Nephron (organoid): Measurements from ENCODE around the gene TOGARAM2.
"Not testable (repeated sequence)": the region's sequence is repeated elsewhere in the genome, so short reads cannot be mapped to it uniquely, and the experiment has no call there.

ENCODE experiments used
- H3K27ac Mint-ChIP-seq, 3 experiments: 2 replicates each; pipeline ENCODE4 v1.8.0; 2020; ENCODE audit warnings: mixed read lengths in 3 of 3, mild to moderate bottlenecking in 2 of 3, moderate library complexity in 1 of 3
- H3K27me3 Mint-ChIP-seq: 2 replicates; pipeline ENCODE4 v1.8.0; 2021; ENCODE audit warnings: low read depth, mild to moderate bottlenecking, moderate library complexity, mixed read lengths
- H3K36me3 Mint-ChIP-seq: 2 replicates; pipeline ENCODE4 v1.8.0; 2020; ENCODE audit warnings: low read depth, mixed read lengths
- H3K4me1 Mint-ChIP-seq: 2 replicates; pipeline ENCODE4 v1.8.0; 2020; ENCODE audit warnings: mixed read lengths
- H3K4me3 Mint-ChIP-seq, 3 experiments: 2 replicates each; pipeline ENCODE4 v1.8.0; 2020; ENCODE audit warnings: mild to moderate bottlenecking in 3 of 3, mixed read lengths in 3 of 3, moderate library complexity in 2 of 3
- H3K9me3 Mint-ChIP-seq: 2 replicates; pipeline ENCODE4 v1.8.0; 2020; ENCODE audit warnings: mixed read lengths
- CTCF ChIP-seq, 3 experiments: fragments of 200-600 bp; sonication (generic); IDR thresholded peaks; one replicate each; pipeline ENCODE4 v1.5.0; 2021; ENCODE audit warnings: antibody characterized with exemption in 3 of 3; ENCODE audit not compliant: unreplicated experiment in 3 of 3

The TOGARAM2 gene

GRCh38 chr2:28972778-28973335 is 8.2 kb upstream of the TOGARAM2 start:
- H3K27me3 Mint-ChIP-seq, result peaks cover 11% of the 10 kb centered on the region
- no peak overlapping the region for H3K4me3 Mint-ChIP-seq
- no peaks in the 10 kb centered on the region for H3K4me1 Mint-ChIP-seq
- H3K27ac Mint-ChIP-seq, result no peak overlapping the region
- no peak for TF ChIP-seq CTCF (IDR thresholded peaks at IDR 0.05; ENCODE audit: unreplicated experiment in 3 of 3)
- H3K9me3 Mint-ChIP-seq, result peaks cover 6% of the 10 kb centered on the region
- no peaks in the 10 kb centered on the region for H3K36me3 Mint-ChIP-seq

GRCh38 chr2:28974252-28974651 is 6.8 kb upstream of the TOGARAM2 start:
- no peaks in the 10 kb centered on the region for H3K36me3 Mint-ChIP-seq
- TF ChIP-seq CTCF (IDR thresholded peaks at IDR 0.05; ENCODE audit: unreplicated experiment in 3 of 3), result no peak

GRCh38 chr2:28975671-28976070 is 5.4 kb upstream of the TOGARAM2 start:
- no peak overlapping the region for H3K4me3 Mint-ChIP-seq
- H3K36me3 Mint-ChIP-seq, result no peaks in the 10 kb centered on the region
- H3K9me3 Mint-ChIP-seq, result peaks cover 6% of the 10 kb centered on the region
- H3K27ac Mint-ChIP-seq, result no peak overlapping the region
- H3K4me1 Mint-ChIP-seq, result no peaks in the 10 kb centered on the region
- no peak for TF ChIP-seq CTCF (IDR thresholded peaks at IDR 0.05; ENCODE audit: unreplicated experiment in 3 of 3)
- H3K27me3 Mint-ChIP-seq, result peaks cover 15% of the 10 kb centered on the region

More at GRCh38 chr2:28974252-28974651, 6.8 kb upstream of the TOGARAM2 start:
- H3K27ac Mint-ChIP-seq, result no peak overlapping the region
- peaks cover 6% of the 10 kb centered on the region for H3K9me3 Mint-ChIP-seq
- no peaks in the 10 kb centered on the region for H3K4me1 Mint-ChIP-seq
- peaks cover 11% of the 10 kb centered on the region for H3K27me3 Mint-ChIP-seq
- H3K4me3 Mint-ChIP-seq, result no peak overlapping the region

- Mint-ChIP-seq H3K9me3 (peaks cover 6% of the 10 kb centered on the region), H3K36me3 (no peaks in the 10 kb centered on the region), H3K4me3 (no peak overlapping the region), H3K27me3 (peaks cover 15% of the 10 kb centered on the region), H3K27ac (no peak overlapping the region), H3K4me1 (no peaks in the 10 kb centered on the region)
- TF ChIP-seq CTCF (IDR thresholded peaks at IDR 0.05; ENCODE audit: unreplicated experiment in 3 of 3), result no peak
Observed at GRCh38 chr2:28976584-28976983, 4.5 kb upstream of the TOGARAM2 start.

- TF ChIP-seq CTCF (IDR thresholded peaks at IDR 0.05; ENCODE audit: unreplicated experiment in 3 of 3), result no peak
- Mint-ChIP-seq H3K27me3 (peaks cover 11% of the 10 kb centered on the region), H3K36me3 (no peaks in the 10 kb centered on the region)
Observed at GRCh38 chr2:28977176-28977875, 3.8 kb upstream of the TOGARAM2 start.

GRCh38 chr2:28978001-28978400 is 3.1 kb upstream of the TOGARAM2 start:
- H3K9me3 Mint-ChIP-seq, H3K27me3 Mint-ChIP-seq, H3K4me3 Mint-ChIP-seq, H3K4me1 Mint-ChIP-seq, H3K36me3 Mint-ChIP-seq: not testable (repeated sequence)
- H3K27ac Mint-ChIP-seq, result peak overlapping the region in 1 of 3 experiments; percentile 37

More at GRCh38 chr2:28977176-28977875, 3.8 kb upstream of the TOGARAM2 start:
- no peak overlapping the region for H3K27ac Mint-ChIP-seq
- H3K4me1 Mint-ChIP-seq, result peaks cover 6% of the 10 kb centered on the region
- H3K9me3 Mint-ChIP-seq, result peaks cover 6% of the 10 kb centered on the region
- no peak overlapping the region for H3K4me3 Mint-ChIP-seq
